NCI-H1930 (cell line): Measurements from ENCODE around the gene PRKG1.

Source experiments
- DNase-seq, 2 experiments: peaks; one replicate each; lab custom pipeline; 2025; lab: John Stamatoyannopoulos, UW

The PRKG1 gene

GRCh38 chr10:51599647-51600046, 525.4 kb downstream of the PRKG1 start:
- no peak for DNase-seq

- DNase-seq: no peak
These were observed 528.0 kb downstream of the PRKG1 start for GRCh38 chr10:51602326-51602725.

GRCh38 chr10:51604579-51604978, 530.3 kb downstream of the PRKG1 start:
- no peak for DNase-seq

- DNase-seq: no peak
These were observed 532.7 kb downstream of the PRKG1 start for GRCh38 chr10:51606825-51607462.

GRCh38 chr10:51607463-51607835, 533.2 kb downstream of the PRKG1 start:
- DNase-seq: no peak

GRCh38 chr10:51608211-51608610, 533.9 kb downstream of the PRKG1 start:
- DNase-seq: no peak

GRCh38 chr10:51615764-51616298, 541.5 kb downstream of the PRKG1 start:
- DNase-seq: no peak

- no peak for DNase-seq
These were observed 543.4 kb downstream of the PRKG1 start for GRCh38 chr10:51617576-51618235.

GRCh38 chr10:51619365-51619764, 545.1 kb downstream of the PRKG1 start:
- no peak for DNase-seq

- DNase-seq: no peak
These were observed 545.8 kb downstream of the PRKG1 start for GRCh38 chr10:51620131-51620530.

GRCh38 chr10:51624013-51624412, 549.7 kb downstream of the PRKG1 start:
- no peak for DNase-seq

- no peak for DNase-seq
These were observed 555.8 kb downstream of the PRKG1 start for GRCh38 chr10:51629934-51630639.

GRCh38 chr10:51630640-51631005, 556.3 kb downstream of the PRKG1 start:
- no peak for DNase-seq

- no peak for DNase-seq
These were observed 561.1 kb downstream of the PRKG1 start for GRCh38 chr10:51635436-51635835.

GRCh38 chr10:51638211-51638610, 563.9 kb downstream of the PRKG1 start:
- no peak for DNase-seq

- no peak for DNase-seq
These were observed 564.5 kb downstream of the PRKG1 start for GRCh38 chr10:51638737-51639136.

GRCh38 chr10:51640120-51640819, 566.0 kb downstream of the PRKG1 start:
- DNase-seq: no peak

- DNase-seq: no peak
These were observed 568.3 kb downstream of the PRKG1 start for GRCh38 chr10:51642581-51642980.

- DNase-seq: no peak
These were observed 569.4 kb downstream of the PRKG1 start for GRCh38 chr10:51643734-51644133.

GRCh38 chr10:51649064-51649463, 574.8 kb downstream of the PRKG1 start:
- DNase-seq: no peak

GRCh38 chr10:51651063-51651462, 576.8 kb downstream of the PRKG1 start:
- DNase-seq: no peak

GRCh38 chr10:51653025-51653424, 578.7 kb downstream of the PRKG1 start:
- DNase-seq: no peak

- DNase-seq: no peak
These were observed 580.6 kb downstream of the PRKG1 start for GRCh38 chr10:51654918-51655317.
